Activated CD4-positive, alpha-beta T cell treated with anti-CD3 and anti-CD28 coated beads for 24 hours (primary cell): ENCODE data around the gene SLC11A1.

Experiments
- DNase-seq, 2 donors: peaks; one replicate each; pipeline ENCODE4 v3.0.0-alpha.2; 2020; ENCODE audit warnings: low read depth in 2 of 2

The SLC11A1 gene

DNA sequence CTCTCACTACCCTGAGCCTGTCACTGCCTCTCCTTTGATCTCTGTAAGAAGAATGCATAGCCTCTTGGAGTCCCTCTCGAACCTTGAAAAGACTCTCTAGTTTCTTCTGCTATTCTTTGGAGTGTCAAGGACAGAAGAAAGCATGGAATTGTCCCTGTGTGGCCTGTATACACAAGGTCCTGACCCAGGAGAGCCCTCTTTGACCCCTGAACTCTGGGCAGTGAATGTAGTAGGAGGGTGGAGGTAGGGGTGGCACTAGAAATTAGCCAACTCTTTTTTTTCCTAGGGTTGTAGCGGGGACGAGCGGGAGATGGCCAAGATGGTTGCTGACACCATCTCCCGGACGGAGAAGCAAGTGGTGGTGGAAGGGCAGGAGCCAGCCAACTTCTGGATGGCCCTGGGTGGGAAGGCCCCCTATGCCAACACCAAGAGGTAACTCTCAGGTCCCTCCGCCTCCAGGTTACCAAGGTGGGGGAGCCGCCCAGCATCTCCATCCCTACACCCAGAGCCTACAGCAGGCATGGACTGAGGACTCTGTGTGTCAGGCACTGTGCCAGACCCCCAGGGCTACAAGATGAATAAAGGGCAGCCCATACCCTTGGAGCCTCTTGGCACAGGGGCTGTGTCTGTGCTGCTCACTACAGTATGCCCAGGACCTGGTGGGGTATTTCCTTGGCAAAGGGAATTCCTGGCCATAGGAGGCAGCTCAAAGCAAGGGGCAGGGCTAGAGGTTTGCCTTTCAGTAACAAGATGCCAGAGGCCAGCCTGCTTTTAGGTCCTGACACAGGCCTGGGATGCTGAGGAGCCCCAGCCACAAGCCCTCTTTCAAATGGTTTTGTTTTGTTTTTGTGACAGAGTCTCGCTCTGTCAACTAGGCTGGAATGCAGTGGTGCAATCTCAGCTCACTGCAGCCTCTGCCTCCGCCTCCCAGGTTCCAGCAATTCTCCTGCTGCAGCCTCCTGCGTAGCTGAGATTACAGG lies 53.2 kb downstream of the SLC11A1 start:
- no peak for DNase-seq

DNA sequence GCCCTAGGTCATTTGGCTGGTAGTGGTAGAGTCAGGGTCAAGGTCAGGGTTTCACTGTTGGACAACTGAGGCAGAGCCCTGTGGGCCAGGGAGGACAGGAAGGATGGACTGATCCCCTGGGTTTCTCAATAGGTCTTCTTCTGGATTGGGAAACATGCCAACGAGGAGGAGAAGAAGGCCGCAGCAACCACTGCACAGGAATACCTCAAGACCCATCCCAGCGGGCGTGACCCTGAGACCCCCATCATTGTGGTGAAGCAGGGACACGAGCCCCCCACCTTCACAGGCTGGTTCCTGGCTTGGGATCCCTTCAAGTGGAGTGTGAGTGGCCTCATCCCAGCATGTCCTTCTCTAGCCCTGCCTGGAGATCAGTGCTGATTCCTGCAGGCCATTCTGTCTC lies 54.9 kb downstream of the SLC11A1 start:
- DNase-seq: no peak

DNA sequence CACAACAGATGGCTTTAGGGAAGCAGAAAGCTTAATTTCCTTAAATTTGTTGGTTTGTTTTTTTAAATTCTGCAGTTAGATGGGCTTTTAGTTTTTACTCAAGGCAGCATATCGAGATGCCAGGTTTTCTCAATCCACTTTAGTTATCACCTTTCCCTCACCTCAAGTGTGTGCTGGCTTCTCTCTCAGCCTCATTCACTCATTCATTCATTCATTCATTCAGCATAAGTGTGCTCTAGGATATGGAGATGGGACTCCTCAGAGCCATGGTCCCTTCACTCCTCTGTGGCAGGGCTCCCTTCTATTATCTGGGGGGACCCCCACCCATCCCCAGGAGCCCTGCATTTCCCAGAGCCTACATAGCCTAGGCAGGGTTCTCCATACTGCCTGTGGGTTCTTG lies 55.9 kb downstream of the SLC11A1 start:
- DNase-seq: no peak

DNA sequence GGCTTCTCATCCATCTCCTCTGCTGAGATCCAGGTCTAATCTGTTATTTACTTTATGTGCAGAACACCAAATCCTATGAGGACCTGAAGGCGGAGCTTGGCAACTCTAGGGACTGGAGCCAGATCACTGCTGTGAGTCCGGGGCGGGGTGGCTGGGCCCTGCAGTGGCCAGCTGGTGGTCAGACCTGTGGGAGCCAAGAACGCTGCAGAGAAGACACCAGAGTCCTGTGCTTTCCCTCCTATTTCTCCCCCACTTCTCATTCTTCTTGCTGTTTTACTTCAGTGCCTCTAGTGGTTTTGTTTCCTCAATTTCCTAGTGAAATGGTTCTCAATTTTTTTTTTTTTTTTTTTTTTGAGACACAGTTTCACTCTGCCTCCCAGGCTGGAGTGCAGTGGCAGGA lies 56.5 kb downstream of the SLC11A1 start:
- DNase-seq: no peak

DNA sequence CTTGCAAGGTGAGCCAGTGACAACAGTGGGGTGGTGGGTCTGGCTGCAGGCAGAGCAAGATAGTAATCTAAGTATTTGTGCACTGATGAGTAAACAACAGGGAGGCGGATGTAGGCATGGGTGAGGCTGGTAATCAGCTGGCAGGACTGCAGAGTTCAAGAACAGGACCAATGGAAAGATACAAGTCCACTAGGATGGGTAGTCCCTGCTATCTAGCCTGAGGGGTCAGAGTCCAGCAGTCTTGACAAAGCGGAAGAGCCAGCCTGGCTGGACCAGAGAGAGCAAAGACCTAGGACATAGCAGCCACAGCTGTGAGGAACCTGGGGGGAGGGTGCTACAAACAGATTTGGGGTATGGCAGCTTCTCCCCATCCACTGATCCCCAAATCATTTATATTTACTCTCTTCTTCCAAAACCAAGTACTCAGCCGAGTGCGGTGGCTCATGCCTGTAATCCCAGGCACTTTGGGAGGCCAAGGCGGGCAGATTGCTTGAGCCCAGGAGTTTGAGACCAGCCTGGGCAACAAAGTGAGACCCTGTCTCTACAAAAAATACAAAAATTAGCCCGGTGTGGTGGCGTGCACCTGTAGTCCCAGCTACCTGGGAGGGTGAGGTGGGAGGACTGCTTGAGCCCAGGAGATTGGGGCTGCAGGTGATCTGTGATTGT lies 62.8 kb downstream of the SLC11A1 start:
- no peak for DNase-seq

DNA sequence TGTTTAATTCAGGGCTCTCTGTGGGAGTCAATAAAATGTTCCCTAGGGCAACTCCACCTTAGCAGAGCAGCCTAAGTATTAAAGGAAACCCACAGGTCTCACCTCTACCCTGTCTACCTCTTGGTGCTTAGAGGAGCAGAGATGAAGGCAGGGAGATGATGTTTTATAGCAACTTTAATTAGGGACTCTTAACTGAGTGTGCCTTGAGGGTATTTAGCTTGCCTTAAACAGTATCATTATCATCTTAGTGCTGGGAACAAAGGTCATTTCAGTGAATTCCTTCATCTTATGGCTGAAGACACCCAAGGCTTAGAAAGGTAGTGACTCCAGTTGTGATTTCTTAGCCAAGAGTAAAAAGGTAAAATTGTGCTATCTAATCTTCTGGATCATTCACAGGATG lies 63.5 kb downstream of the SLC11A1 start:
- DNase-seq: no peak
